ENCODE results near the gene SAMD5. TPM values are rescaled to one million over a fixed set of nuclear protein-coding genes. Genes with fewer than 3 reads are reported as not detected.

Gene SAMD5
- total and polyA plus RNA-seq, 10 donors = 0.15 to 5.0 (median 1.7) TPM

- Histone ChIP-seq H3K27ac (no peak overlapping the region), H3K36me3 (no peaks in the 10 kb centered on the region), H3K4me3 (no peak overlapping the region), H3K9me3 (peaks cover 0 to 6% (median 0%) of the 10 kb centered on the region in 8 donors), H3K27me3 (replicated peaks in 1 of 7) (no peaks in the 10 kb centered on the region), H3K4me1 (no peaks in the 10 kb centered on the region)
- 69 to 89% (median 80%) methylated on average over 10 of the region's 10 CpGs for WGBS, 5 donors
- TF ChIP-seq POLR2A (IDR thresholded peaks at IDR 0.05) (no peak), CTCF (IDR thresholded peaks at IDR 0.05 in 8 of 11, conservative IDR thresholded peaks at IDR 0.05 in 3 of 11) (no peak), POLR2AphosphoS5 (IDR thresholded peaks at IDR 0.05) (no peak)
- intact Hi-C loops (cut with DNase I; ENCODE audit: low total_unique reads) = no loop called here
- no peak for DNase-seq
Measured at GRCh38 chr6:147547369-147547902, 38.9 kb downstream of the SAMD5 start.

- Histone ChIP-seq H3K4me1 (no peaks in the 10 kb centered on the region), H3K27ac (no peak overlapping the region), H3K27me3 (replicated peaks in 1 of 7) (no peaks in the 10 kb centered on the region), H3K9me3 (no peaks in the 10 kb centered on the region), H3K4me3 (no peak overlapping the region), H3K36me3 (no peaks in the 10 kb centered on the region)
- intact Hi-C loops (cut with DNase I; ENCODE audit: low total_unique reads) = no loop called here
- WGBS, 5 donors = 77 to 94% (median 89%) methylated on average over 3 of the region's 3 CpGs
- DNase-seq = no peak
- TF ChIP-seq CTCF (IDR thresholded peaks at IDR 0.05 in 8 of 11, conservative IDR thresholded peaks at IDR 0.05 in 3 of 11) (no peak), POLR2A (IDR thresholded peaks at IDR 0.05) (no peak), POLR2AphosphoS5 (IDR thresholded peaks at IDR 0.05) (no peak)
Measured at GRCh38 chr6:147548921-147549475, 40.5 kb downstream of the SAMD5 start.

GRCh38 chr6:147549531-147549930 is 41.0 kb downstream of the SAMD5 start:
- no peak for DNase-seq
- H3K36me3 ChIP-seq = no peaks in the 10 kb centered on the region
- H3K4me3 ChIP-seq = no peak overlapping the region
- no peaks in the 10 kb centered on the region for H3K4me1 ChIP-seq
- no peaks in the 10 kb centered on the region for H3K27me3 ChIP-seq (replicated peaks in 1 of 7)
- WGBS, 5 donors = 91 to 98% (median 96%) methylated on average over 4 of the region's 4 CpGs
- no peak overlapping the region for H3K27ac ChIP-seq
- intact Hi-C loops (cut with DNase I; ENCODE audit: low total_unique reads) = no loop called here
- TF ChIP-seq CTCF (IDR thresholded peaks at IDR 0.05 in 8 of 11, conservative IDR thresholded peaks at IDR 0.05 in 3 of 11) = no peak
- TF ChIP-seq POLR2AphosphoS5 (IDR thresholded peaks at IDR 0.05) = no peak
- TF ChIP-seq POLR2A (IDR thresholded peaks at IDR 0.05) = no peak
- H3K9me3 ChIP-seq = no peaks in the 10 kb centered on the region

- Histone ChIP-seq H3K27me3 (replicated peaks in 1 of 7) (no peaks in the 10 kb centered on the region), H3K27ac (no peak overlapping the region), H3K4me1 (no peaks in the 10 kb centered on the region), H3K9me3 (no peaks in the 10 kb centered on the region), H3K4me3 (no peak overlapping the region), H3K36me3 (no peaks in the 10 kb centered on the region)
- WGBS, 5 donors = 82 to 95% (median 94%) methylated on average over 1 of the region's 1 CpG
- no peak for DNase-seq
- TF ChIP-seq POLR2AphosphoS5 (IDR thresholded peaks at IDR 0.05) (no peak), POLR2A (IDR thresholded peaks at IDR 0.05) (no peak)
- intact Hi-C loops (cut with DNase I; ENCODE audit: low total_unique reads) = no loop called here
Measured at GRCh38 chr6:147551976-147552375, 43.5 kb downstream of the SAMD5 start.
